ENCODE data around the gene HSF4.
A peak's percentile ranks its signal among the peaks of the same experiment; 100 is the strongest.

DNA sequence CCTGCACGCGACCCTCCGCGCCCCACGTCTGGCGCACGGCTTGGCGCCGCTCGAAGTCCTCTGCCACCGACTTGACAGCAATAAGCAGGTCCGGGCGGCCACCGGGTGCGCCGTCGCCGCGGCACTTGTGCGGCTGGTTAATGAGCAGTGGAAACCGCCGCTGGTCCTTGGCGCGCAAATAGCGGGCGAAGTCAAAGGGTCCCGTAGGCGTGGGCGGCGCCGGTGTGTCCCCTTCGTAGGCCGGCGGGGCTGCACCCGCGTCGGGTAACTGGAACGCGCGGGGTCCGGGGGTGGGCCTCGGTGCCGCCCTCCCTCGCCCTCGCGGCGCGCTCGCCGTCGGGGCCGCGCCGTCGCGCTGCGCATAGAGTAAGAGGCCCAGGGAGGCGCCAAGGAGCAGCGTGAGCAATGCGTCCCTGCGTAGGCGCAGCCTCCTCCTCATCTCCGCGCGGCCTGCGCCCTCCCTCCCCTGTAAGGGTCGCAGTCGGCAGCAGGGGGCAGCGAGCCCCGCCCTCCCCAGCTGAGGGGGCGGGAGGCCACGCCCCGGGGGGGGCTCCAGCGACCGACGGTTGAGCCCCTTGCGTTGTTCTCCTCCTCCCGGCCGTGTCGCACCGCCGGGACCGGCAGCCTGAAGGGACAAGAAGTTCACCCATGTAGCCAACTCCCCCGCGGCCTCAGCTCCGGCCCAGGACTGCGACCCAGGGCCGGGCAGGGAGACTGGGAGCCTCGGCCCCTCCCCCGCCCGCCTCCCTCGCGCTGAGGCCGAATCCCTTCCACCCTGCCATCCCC lies 14.3 kb upstream of the HSF4 start:
- TF ChIP-seq, protein P1, sequence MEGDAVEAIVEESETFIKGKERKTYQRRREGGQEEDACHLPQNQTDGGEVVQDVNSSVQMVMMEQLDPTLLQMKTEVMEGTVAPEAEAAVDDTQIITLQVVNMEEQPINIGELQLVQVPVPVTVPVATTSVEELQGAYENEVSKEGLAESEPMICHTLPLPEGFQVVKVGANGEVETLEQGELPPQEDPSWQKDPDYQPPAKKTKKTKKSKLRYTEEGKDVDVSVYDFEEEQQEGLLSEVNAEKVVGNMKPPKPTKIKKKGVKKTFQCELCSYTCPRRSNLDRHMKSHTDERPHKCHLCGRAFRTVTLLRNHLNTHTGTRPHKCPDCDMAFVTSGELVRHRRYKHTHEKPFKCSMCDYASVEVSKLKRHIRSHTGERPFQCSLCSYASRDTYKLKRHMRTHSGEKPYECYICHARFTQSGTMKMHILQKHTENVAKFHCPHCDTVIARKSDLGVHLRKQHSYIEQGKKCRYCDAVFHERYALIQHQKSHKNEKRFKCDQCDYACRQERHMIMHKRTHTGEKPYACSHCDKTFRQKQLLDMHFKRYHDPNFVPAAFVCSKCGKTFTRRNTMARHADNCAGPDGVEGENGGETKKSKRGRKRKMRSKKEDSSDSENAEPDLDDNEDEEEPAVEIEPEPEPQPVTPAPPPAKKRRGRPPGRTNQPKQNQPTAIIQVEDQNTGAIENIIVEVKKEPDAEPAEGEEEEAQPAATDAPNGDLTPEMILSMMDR (conservative IDR thresholded peaks at IDR 0.05; ENCODE audit: low read depth, low read length) = peak; percentile 21; the same call in 1 of the 2 replicates
- no peak for TF ChIP-seq EZH2 (IDR thresholded peaks at IDR 0.05; ENCODE audit: borderline replicate concordance, low read depth, low read length, poor library complexity, severe bottlenecking)

Data from A673 (cell line).